Stimulated activated CD4-positive, alpha-beta T cell treated with anti-CD3 and anti-CD28 coated beads, Interleukin-2, amount 100 ng/mL, for 4 hours (primary cell): ENCODE results near the gene LIPE.

ENCODE experiments used
- DNase-seq: peaks from one replicate; pipeline ENCODE4 v3.0.0-alpha.2; 2020; ENCODE audit warnings: low read depth

LIPE gene

DNA sequence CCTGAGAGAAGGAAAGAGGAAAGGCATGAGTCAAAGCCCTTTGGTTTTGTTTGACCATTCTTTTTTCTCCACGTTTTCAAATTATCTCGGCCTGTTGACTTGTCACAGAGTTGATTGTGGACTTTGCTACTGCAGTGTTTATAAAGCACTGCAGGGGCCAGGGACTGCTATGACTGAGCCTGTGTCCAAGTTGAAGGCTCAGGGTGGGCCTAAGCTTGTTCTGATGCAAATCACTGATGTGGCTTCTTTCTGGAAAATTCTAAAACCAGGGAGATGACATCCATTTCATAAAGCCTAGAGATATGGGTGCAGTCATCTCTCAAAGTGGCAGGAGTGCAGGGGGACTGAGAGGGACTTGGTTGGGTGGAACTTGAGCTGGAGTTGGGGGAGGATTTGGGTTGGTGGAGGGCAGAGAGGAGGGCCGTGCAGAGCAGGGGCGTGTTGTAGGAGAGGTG is 16.8 kb upstream of the LIPE start:
- DNase-seq: no peak

DNA sequence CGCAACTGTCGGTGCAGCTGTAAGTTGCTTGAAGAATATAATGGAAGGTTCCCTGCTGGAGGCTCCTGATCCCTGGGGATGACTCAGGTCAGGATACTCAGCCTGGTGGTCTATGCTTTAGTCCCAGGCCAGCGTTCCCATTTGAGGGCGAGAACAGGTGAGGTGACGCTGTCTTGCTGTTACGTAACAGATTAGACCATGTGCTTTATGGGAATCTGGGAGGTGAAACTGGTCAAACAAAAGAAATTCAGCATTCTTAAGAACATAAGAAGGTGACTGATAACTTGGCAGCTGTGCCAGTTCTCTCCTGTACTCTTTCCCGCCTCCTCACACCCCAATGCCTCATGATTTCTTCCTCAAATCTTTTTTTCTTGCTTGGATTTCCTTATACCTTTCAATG is 15.6 kb upstream of the LIPE start, which contains the start of gene CXCL17:
TSS of gene CXCL17 (minus strand) at position 114 of the 400 bp plus-strand sequence. CDS start 114 bp downstream, outside the sequence.
- no peak for DNase-seq

DNA sequence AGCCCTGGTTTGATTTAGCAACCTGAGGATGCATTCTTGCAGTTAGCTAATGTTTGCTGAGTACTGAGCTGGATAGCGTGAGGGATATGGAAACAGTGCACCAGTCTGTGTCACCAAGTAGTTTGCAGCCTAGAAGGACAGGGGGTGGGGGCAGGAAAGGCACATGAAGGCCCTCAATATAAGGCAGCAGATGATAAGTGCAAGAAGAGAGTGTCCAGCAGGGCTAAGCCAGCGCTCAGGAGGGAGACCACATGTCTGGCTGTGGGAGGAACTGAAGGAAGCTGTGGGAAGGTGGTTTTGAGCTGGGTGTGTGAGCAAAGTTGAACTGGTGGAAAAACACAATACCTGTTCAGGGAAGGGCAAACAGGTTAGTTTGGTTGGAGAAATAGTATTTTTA is 13.9 kb upstream of the LIPE start:
- DNase-seq: no peak

DNA sequence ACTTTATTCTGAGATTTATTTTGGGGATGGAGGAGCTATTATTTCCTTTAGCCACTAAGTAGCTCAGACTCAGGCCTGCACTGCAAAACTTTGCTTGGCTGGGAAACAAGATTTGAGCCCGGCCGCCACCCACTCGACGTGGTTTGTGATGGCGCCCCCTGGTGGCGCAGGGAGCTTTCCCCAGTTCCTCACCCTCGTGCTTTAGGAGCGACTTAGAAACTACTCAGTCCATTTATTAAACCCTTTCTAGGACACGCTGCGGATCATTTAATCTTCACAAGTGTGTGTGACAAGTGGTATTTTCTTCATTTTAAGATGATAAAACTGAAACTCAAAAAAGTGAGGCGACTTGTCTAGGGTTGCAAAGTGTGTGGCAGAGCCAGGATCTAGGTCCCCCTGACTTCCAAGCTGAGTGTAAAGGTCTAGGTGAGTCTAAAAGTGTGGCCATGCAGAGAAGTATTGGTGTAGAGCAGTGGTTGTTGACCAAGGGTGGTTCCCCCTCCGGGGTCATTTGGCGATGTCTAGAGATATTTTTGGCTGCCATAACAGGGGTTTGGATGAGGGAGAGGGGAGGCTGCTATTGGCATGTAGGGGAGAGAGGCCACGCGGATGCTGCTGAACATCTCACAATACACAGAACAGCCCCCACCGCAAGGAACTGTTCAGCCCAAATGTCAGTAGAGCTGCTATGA is 13.3 kb upstream of the LIPE start:
- peak; percentile 67 for DNase-seq

- no peak for DNase-seq
These were observed 8.8 kb upstream of the LIPE start for GRCh38 chr19:42436006-42436405.

- DNase-seq: no peak
These were observed 8.1 kb upstream of the LIPE start for GRCh38 chr19:42435316-42435715.

DNA sequence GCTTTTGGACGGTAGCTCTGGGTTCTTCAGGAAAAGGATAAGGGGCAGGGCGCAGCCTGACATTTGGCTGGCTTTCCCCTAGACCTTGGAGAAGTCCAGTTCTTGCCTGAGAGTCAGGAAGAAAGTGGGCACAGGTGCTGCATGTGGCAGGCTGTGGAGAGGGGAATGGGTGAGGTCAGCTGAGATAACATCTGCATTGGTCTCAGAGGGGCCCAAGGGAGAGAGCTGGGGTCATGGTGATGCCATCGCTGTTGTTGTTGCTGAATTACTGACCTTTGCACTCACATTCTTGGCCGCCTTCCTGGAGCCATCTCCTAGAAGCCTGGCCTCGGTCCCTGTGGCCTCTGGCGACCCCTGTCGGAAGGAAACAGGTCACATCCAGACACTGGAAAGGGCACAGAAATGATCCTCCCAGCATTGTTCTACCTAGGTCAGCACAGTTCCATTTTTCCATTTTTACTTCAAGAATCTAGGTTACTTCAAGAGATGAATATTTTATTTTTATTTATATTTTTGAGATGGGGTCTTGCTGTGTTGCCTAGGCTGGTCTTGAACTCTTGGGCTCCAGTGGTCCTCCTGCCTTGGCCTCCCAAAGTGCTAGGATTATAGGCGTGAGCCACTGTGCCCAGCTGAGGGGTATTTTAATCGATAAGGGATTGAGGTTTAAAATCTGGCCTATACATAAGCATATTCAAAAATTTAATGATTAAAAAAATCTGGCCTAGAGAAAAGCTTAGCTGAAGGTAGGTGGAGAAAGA is 6.5 kb upstream of the LIPE start:
- peak; percentile 49 for DNase-seq

- DNase-seq: no peak
These were observed 4.3 kb upstream of the LIPE start for GRCh38 chr19:42431486-42431885.

DNA sequence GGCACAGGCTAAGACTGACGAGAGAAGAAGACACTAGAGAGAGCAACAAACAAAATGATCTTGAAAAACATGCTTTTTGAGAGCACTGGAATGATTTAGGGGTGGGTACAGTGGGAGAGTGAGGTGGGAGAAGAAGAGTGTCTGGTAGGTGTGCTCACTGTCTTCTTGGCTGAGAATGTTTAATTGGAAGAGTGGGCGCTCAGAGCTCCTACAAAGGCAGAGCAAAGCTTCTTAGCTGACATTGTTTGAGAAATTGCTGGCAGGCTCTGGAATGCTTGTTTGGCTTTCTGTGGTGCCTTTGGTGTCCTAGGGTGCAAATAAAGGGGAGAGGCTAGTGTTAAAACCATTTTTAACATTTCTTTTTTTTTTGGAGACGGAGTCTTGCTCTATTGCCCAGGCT is 1.5 kb upstream of the LIPE start:
- no peak for DNase-seq

DNA sequence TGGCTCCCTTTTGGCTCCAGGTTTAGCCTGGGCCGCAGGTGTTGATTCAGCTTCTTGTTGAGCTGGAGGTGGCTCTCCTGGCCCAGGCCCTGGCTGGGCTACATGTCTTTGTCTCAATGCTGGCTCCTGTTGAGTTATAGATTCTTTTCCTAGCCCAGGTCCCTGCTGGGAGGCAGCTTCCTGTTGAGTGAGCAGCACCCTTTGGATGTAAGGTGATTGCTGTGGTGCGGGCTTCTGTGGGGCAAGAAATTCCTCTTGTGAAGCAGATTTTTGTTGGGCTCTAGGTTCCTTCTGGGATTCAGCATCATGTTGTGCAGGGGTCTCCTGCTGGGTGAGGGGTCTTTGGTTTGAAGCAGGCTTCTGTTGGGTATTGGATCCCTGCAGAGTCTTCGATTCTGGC is 545 bp downstream of the LIPE start:
- no peak for DNase-seq

DNA sequence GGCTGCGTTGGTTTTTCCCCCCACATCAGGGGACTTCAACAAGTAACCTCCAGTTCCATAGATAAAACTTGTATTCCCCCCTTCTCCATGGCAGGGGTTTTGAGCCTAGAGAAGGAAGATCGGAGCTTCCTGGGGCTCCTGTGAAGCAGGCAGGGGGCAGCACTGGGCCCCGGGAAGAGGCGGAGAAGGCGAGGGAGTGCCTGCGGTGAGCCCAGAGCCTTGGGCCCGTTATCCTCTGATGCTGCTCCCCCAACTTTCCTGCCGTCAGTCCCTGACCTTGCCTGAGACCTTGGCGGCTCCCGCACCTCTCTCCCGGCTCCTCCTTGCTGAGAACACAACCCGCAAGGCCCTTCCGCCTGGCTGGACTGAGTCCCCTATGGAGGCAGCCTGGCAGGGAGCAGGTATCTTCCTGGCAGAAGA is 2.5 kb downstream of the LIPE start:
- no peak for DNase-seq

DNA sequence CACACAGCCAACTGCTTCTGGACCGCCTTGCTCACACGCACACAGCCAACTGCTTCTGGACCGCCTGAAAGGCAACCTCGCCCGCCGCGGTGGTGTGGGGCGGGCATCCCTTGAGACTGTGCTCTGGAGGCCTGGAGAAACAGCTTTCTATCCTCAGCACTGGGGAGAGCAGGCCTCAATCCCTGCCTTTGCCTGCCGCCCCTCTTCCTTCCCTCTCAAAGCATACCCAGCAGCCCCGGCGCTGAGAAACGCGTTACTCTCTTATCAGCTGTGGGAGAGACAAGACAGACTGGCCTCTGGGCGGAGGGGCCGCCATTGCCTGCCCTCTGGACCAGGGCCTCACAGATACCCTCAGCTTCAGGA is 2.9 kb downstream of the LIPE start:
- DNase-seq: no peak

DNA sequence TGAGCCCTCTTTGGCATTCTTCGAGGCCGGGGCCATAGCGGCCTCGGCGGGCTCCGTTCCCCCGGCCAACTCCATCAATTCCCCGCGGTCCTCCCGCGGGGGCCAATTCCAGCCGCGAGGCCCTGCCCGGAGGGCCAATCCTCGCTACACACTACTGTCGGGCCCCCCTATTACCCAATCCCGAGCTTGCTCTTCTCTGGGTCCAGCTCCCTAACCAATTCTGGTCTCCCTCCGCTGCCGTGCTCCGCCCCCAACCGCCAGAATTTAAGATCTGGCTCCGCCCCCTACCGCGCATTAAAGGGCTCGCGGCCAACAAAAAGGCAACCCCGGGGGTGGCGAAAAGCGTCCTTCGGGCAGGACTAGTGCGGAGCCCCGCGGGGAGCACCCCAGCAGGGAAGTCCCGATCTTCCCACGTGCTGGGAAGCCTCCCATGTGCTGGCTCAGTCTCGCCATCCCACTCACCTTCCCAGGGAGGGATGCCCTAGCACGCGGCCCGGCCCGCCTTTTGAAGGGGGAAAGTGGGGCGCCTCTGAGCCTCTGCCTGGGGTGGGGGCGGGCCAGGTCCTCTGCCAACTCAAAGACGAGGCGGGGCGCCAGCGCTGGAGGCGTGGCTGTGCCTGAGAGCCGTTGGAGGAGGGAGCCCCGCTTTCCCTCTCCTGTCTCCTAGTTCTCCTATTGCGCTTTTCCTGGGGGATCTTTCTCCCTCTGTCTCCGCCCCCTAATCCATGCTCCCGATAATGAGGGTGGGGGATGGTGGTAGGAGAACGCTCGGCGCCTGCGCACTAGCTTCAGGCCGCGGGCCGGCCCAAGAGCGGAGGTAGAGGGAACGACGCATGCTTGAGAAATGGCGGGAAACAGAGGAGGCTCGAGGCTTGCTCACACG is 3.5 kb downstream of the LIPE start:
- peak; percentile 90 for DNase-seq

- peak; percentile 25 for DNase-seq
These were observed 4.2 kb downstream of the LIPE start for GRCh38 chr19:42422901-42423461.

GRCh38 chr19:42422092-42422900 is 4.9 kb downstream of the LIPE start:
- no peak for DNase-seq

DNA sequence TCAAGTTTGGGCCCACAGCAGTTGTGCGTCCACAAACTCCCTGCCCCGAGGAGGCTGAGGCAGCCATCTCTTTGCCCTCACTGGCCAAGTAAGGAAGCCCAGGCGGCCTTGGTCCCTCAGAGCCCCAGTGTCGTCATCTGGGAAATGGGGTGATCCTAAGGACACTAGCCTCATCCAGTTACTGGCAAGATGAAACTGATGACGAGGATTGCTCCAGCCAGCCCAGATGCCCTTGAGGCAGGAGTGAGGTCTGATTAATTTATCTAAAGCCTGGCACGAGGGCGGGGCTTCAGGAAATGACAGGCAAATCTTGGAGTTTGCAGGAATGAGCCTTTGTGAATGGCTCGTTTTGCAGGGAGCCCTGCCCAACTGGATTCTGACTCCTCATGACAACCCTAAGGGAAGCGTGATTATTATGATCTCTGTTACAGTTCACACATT is 5.6 kb downstream of the LIPE start:
- DNase-seq: no peak

- no peak for DNase-seq
These were observed 6.1 kb downstream of the LIPE start for GRCh38 chr19:42421101-42421500.

DNA sequence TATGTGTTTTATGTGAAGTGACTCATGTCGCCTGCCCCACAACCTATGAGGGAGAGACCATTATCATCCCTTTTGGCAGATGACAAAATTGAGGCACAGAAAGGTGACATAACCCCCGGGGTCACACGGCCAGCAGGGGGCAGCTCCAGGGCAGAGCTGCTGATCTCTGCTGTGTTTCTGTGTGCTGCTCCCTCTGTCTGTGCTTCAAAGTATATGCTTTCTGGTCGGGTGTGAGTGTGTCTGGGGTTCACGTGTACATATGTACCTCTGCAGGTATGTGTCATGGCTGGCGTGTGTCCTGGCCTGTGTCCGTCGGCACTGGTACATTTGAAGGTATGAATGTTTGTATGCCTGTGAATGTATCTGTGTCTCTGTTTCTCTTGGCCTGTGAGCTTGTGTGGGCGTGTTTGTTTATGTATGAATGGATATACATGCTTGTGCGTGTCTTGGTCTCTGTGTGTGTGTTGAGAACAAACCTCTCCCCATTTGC is 7.1 kb downstream of the LIPE start:
- peak; percentile 67 for DNase-seq

DNA sequence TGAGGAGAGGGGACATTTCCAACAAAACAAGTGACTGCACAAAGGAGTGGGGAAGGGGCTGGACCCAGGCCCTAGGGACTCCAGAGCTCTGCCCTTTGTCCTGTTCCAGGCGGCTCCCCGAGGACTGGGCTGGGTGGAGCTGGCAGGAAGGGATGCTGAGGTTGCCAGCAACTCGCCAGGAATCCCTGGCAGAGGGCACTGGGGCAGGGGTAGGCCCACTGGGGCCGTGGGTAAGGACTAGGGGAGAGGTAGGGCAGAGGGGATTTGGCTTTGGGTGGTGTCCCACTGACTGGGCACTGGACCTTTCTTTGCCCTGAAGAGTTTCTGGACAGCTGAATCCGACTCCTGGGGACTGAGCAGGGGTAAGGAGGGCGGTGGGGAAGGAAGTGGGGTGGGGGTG is 7.9 kb downstream of the LIPE start:
- no peak for DNase-seq

GRCh38 chr19:42412661-42413076 is 14.5 kb downstream of the LIPE start:
- no peak for DNase-seq

GRCh38 chr19:42412227-42412626 is 15.0 kb downstream of the LIPE start:
- no peak for DNase-seq
